GM21367 (cell line): Measurements from ENCODE around the gene MCMBP.
"Not testable (repeated sequence)": the region's sequence is repeated elsewhere in the genome, so short reads cannot be mapped to it uniquely, and the experiment has no call there.

Experiments used
- ATAC-seq: cut with Tn5 transposase; IDR thresholded peaks from one replicate; pipeline ENCODE4 v1.9.1; 2021; ENCODE audit not compliant: unreplicated experiment

Gene MCMBP

GRCh38 chr10:119832951-119833350 is 39.7 kb downstream of the MCMBP start:
- ATAC-seq, result no peak

- ATAC-seq, result no peak
These were observed 41.0 kb downstream of the MCMBP start for GRCh38 chr10:119831656-119832055.

GRCh38 chr10:119830851-119831250 is 41.8 kb downstream of the MCMBP start:
- no peak for ATAC-seq

GRCh38 chr10:119829429-119829828 is 43.2 kb downstream of the MCMBP start:
- no peak for ATAC-seq

GRCh38 chr10:119827430-119827829 is 45.2 kb downstream of the MCMBP start:
- no peak for ATAC-seq

- ATAC-seq, result no peak
These were observed 45.9 kb downstream of the MCMBP start for GRCh38 chr10:119826771-119827170.

GRCh38 chr10:119824299-119824698 is 48.3 kb downstream of the MCMBP start:
- no peak for ATAC-seq

- no peak for ATAC-seq
These were observed 51.5 kb downstream of the MCMBP start for GRCh38 chr10:119821182-119821581.

GRCh38 chr10:119818889-119819270 is 53.8 kb downstream of the MCMBP start:
- ATAC-seq, result no peak

- ATAC-seq, result no peak
These were observed 54.4 kb downstream of the MCMBP start for GRCh38 chr10:119817991-119818888.

GRCh38 chr10:119815671-119816070 is 57.0 kb downstream of the MCMBP start:
- ATAC-seq, result no peak

- ATAC-seq, result no peak
These were observed 60.0 kb downstream of the MCMBP start for GRCh38 chr10:119812684-119813083.

- no peak for ATAC-seq
These were observed 61.5 kb downstream of the MCMBP start for GRCh38 chr10:119811122-119811521.

GRCh38 chr10:119807960-119808697 is 64.5 kb downstream of the MCMBP start:
- peak; percentile 57 for ATAC-seq

- no peak for ATAC-seq
These were observed 66.1 kb downstream of the MCMBP start for GRCh38 chr10:119806334-119807130.

GRCh38 chr10:119805702-119806230 is 66.9 kb downstream of the MCMBP start:
- ATAC-seq, result no peak

GRCh38 chr10:119803264-119803663 is 69.4 kb downstream of the MCMBP start:
- no peak for ATAC-seq

- no peak for ATAC-seq
These were observed 70.6 kb downstream of the MCMBP start for GRCh38 chr10:119801998-119802538.

- no peak for ATAC-seq
These were observed 71.5 kb downstream of the MCMBP start for GRCh38 chr10:119801176-119801575.

GRCh38 chr10:119796039-119796438 is 76.6 kb downstream of the MCMBP start:
- no peak for ATAC-seq

- ATAC-seq, result not testable (repeated sequence)
These were observed 77.5 kb downstream of the MCMBP start for GRCh38 chr10:119795101-119795500.
